Fibroblast of pulmonary artery (primary cell): ENCODE measurements around the gene ZNF280D.

Source experiments
- DNase-seq: peaks from one replicate; pipeline ENCODE4 v3.0.0-alpha.2; 2010; ENCODE audit warnings: low read depth
- H3K4me3 ChIP-seq: replicated peaks from 2 replicates; pipeline ENCODE4 v1.5.1; 2011; ENCODE audit warnings: low read depth, mild to moderate bottlenecking, control low read depth, low read length, moderate library complexity
- CTCF ChIP-seq: IDR thresholded peaks from 2 replicates; pipeline ENCODE4 v1.5.1; 2011; ENCODE audit warnings: mild to moderate bottlenecking, control low read depth, low read length, inconsistent platforms; ENCODE audit errors: missing control alignments

The ZNF280D gene

GRCh38 chr15:56725386-56725785 is 7.9 kb downstream of the ZNF280D start:
- DNase-seq: no peak
- no peak for TF ChIP-seq CTCF
- no peak overlapping the region for H3K4me3 ChIP-seq

- no peak for DNase-seq
- H3K4me3 ChIP-seq: no peak overlapping the region
Observed at GRCh38 chr15:56724232-56724631, 9.1 kb downstream of the ZNF280D start.

GRCh38 chr15:56723787-56724186 is 9.5 kb downstream of the ZNF280D start:
- no peak for DNase-seq
- no peak overlapping the region for H3K4me3 ChIP-seq
- TF ChIP-seq CTCF: no peak

More at GRCh38 chr15:56724232-56724631, 9.1 kb downstream of the ZNF280D start:
- no peak for TF ChIP-seq CTCF

- H3K4me3 ChIP-seq: no peak overlapping the region
- TF ChIP-seq CTCF: no peak
- no peak for DNase-seq
Observed at GRCh38 chr15:56719774-56720555, 13.3 kb downstream of the ZNF280D start.

GRCh38 chr15:56719021-56719612 is 14.2 kb downstream of the ZNF280D start:
- DNase-seq: no peak
- TF ChIP-seq CTCF: no peak

GRCh38 chr15:56718560-56718959 is 14.7 kb downstream of the ZNF280D start:
- no peak for TF ChIP-seq CTCF
- no peak for DNase-seq
- H3K4me3 ChIP-seq: no peak overlapping the region

More at GRCh38 chr15:56719021-56719612, 14.2 kb downstream of the ZNF280D start:
- no peak overlapping the region for H3K4me3 ChIP-seq

- no peak for TF ChIP-seq CTCF
- no peak for DNase-seq
- no peak overlapping the region for H3K4me3 ChIP-seq
Observed at GRCh38 chr15:56716334-56716733, 17.0 kb downstream of the ZNF280D start.
